AG10803 (cell line): ENCODE measurements around the gene CTNND2.

Experiments used
- DNase-seq: peaks from one replicate; pipeline ENCODE4 v3.0.0; 2010; ENCODE audit warnings: low read depth
- H3K4me3 ChIP-seq: 2 replicates; pipeline ENCODE4 v1.5.1; 2011; ENCODE audit warnings: mild to moderate bottlenecking, low read length, control low read depth
- CTCF ChIP-seq: conservative IDR thresholded peaks from 2 replicates; pipeline ENCODE4 v1.5.1; 2011; ENCODE audit warnings: mild to moderate bottlenecking, low read length, control low read depth, inconsistent platforms

CTNND2 gene

GRCh38 chr5:11510889-11511288 is 393.4 kb downstream of the CTNND2 start:
- H3K4me3 ChIP-seq = no peak overlapping the region
- TF ChIP-seq CTCF = no peak
- DNase-seq = no peak

DNA sequence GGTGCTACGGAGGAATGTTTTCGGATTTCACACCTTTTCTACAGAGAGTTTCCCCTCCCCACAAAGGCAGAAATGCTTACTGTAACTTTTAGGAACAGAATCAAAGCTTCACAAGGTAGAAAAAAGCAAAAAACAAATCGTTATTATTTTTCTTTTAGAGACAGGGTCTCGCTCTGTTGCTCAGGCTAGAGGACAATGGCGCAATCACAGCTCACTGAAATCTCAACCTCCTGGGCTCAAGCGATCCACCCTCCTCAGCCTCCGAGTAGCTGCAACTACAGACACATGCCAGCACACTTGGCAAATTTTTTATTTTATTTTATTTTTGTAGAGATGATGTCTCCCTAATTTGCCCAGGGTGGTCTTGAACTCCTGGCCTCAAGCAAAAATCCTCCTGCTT is 394.5 kb downstream of the CTNND2 start:
- no peak for TF ChIP-seq CTCF
- no peak overlapping the region for H3K4me3 ChIP-seq
- no peak for DNase-seq

- no peak overlapping the region for H3K4me3 ChIP-seq
- TF ChIP-seq CTCF = no peak
- no peak for DNase-seq
These were observed 396.9 kb downstream of the CTNND2 start for GRCh38 chr5:11507156-11507910.

DNA sequence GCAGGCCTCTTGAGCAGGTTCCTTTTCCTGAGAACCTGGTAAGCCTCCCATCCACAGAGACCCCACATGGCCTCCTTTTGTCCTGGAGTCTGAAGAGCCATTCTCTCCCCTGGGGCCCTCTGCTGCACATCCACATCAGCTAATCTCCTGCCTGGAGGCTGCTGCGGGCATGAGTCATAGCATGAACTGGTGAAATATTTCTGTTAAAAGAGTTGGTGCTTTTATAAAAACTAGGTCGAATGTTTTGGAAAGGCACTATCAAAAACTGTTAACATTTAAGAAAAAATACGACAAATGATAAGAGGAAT is 399.4 kb downstream of the CTNND2 start:
- no peak for TF ChIP-seq CTCF
- H3K4me3 ChIP-seq = no peak overlapping the region
- DNase-seq = no peak

DNA sequence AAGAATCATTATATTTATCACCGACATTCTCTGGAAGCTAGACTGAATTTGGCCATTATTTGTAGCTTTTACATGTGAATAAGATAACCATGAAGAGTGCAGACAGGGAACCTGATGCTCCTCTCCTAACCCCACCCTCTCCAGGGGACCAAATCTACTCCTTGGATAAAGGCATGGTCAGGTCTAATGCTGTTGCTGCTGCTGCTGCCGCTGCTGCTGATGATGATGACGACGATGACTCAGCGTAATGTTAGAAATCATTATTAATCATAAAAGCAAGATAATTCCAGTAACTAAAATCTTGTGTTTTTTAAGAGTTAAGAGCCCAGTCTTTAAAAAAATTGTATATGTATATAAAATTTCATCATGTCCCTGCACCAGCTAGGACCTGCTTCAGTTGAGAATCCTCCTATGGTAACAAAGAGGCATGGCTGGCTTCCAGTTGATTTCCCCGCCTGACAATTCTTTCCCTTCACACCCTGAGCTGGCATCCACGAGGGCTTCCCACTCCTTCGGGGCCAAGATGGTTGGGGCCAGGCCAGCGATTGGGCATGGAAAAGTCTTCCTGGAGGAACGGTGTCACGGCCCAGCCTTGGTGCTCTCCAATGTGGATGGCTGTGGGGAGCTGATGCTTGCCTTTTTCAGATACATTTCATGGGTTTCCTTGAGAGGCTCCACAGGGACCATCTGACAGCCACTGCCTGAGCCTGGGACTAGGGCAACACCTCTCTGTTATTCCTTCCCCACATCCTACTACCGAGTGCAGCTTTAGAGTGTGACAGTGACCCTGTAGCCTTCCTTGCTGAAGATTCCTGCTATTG is 400.0 kb downstream of the CTNND2 start:
- no peak for DNase-seq
- no peak overlapping the region for H3K4me3 ChIP-seq
- TF ChIP-seq CTCF = no peak

DNA sequence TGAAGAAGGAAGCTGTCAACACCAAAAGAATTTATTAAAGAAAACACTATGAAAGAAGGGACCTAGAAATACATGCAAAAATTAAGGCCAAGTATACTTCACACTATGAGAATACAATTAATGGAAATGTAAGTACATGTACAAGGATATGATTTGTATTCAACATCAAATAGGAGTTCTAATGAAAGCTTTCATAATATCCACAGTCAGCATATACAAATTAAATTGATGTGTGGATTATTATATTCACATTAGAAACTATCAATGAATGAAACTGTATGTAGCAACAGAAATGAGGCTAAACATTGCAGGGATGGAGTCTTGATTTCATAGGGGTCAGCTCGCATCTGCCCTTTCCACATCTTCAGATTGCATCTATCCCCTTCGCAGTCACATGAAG is 401.5 kb downstream of the CTNND2 start:
- DNase-seq = no peak
- H3K4me3 ChIP-seq = no peak overlapping the region
- no peak for TF ChIP-seq CTCF

DNA sequence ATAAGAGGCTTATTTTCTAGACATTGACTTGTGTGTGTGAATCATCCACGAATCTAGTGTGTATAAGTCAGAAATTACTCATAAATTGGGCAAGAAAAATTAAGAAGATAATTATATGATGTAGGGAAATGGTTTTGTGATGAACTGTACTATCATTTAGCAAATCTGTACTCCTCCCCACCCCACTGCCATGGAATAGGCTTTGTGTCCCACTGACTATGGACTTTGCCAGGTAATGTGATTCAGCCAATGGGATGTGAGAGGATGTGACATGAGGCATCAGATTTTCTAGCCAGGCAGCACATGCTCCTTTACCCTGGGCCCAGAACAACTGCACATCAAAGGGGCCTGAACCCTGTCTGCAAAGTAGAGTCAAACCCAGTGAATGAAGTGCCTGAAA is 406.6 kb downstream of the CTNND2 start:
- no peak overlapping the region for H3K4me3 ChIP-seq
- no peak for TF ChIP-seq CTCF

More for the DNA sequence above, 406.6 kb downstream of the CTNND2 start:
- no peak for DNase-seq
